GM10248 (cell line): ENCODE data around the gene MYH1.
"Not testable (repeated sequence)": the region's sequence is repeated elsewhere in the genome, so short reads cannot be mapped to it uniquely, and the experiment has no call there.

Source experiments
- CTCF ChIA-PET: fragments of 300-600 bp; sonication (Branson Sonifier 250); formaldehyde crosslinking; extraction: SDS; loops from one replicate; lab custom pipeline; 2021; ENCODE audit warnings: antibody characterized with exemption; lab: Yijun Ruan, JAX
- POLR2A ChIA-PET: fragments of 350-650 bp; sonication (Branson Sonifier 250); formaldehyde crosslinking; extraction: SDS; loops from one replicate; lab custom pipeline; 2020; ENCODE audit warnings: antibody characterized with exemption; lab: Yijun Ruan, JAX
- DNase-seq: peaks from one replicate; pipeline ENCODE4 v3.0.0; 2012; ENCODE audit errors: extremely low spot score
- TF ChIP-seq, protein P1 (sequence below): IDR thresholded peaks from 2 replicates; pipeline ENCODE4 v1.5.1; 2012; ENCODE audit warnings: mild to moderate bottlenecking, low read depth; ENCODE audit errors: extremely low read depth, missing control alignments, control extremely low read depth

Gene MYH1

DNA sequence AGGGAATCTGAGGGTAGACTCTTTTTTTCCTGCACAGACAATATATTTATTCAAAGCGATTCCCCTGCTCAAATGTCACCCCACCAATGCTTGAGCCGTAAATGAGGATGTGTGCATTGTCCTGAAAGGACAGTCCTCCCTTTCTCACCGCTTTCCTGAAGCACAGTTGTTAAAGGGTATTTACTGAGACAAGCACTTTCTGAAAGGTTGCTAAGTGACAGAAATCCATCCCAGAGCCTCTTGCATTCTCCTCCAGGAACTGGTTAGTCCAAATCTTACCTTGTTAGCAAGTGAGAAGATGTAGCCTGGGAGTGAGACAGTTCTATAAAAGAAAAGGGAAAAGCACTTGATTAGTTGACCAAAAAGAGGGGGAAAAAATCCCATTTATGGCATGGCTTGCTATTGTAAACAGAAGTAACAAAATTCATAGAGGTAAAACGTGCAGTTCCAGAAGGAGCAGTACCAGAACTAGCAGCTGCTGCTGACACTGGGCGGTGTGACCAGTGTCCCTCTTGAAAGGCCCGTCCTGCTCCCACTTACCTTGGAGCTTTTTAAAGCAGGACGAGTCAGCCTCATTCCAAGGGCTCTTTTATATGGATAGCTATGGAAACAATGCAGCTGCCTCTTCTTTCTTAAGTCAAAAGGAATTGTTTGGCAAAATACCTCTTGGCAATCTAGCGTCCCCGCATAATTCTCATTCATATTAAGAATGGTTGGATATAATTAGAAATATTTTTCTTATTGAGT lies 30.9 kb upstream of the MYH1 start, which contains the start of gene MYH2:
Gene MYH2, minus strand, starts transcription at position 563 of the 747 bp plus-strand sequence. CDS start 1,738 bp downstream, outside the sequence.
- POLR2A ChIA-PET, result no interaction called here
- no peak for DNase-seq
- TF ChIP-seq, protein P1, sequence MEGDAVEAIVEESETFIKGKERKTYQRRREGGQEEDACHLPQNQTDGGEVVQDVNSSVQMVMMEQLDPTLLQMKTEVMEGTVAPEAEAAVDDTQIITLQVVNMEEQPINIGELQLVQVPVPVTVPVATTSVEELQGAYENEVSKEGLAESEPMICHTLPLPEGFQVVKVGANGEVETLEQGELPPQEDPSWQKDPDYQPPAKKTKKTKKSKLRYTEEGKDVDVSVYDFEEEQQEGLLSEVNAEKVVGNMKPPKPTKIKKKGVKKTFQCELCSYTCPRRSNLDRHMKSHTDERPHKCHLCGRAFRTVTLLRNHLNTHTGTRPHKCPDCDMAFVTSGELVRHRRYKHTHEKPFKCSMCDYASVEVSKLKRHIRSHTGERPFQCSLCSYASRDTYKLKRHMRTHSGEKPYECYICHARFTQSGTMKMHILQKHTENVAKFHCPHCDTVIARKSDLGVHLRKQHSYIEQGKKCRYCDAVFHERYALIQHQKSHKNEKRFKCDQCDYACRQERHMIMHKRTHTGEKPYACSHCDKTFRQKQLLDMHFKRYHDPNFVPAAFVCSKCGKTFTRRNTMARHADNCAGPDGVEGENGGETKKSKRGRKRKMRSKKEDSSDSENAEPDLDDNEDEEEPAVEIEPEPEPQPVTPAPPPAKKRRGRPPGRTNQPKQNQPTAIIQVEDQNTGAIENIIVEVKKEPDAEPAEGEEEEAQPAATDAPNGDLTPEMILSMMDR, result no peak
- CTCF ChIA-PET, result no interaction called here

DNA sequence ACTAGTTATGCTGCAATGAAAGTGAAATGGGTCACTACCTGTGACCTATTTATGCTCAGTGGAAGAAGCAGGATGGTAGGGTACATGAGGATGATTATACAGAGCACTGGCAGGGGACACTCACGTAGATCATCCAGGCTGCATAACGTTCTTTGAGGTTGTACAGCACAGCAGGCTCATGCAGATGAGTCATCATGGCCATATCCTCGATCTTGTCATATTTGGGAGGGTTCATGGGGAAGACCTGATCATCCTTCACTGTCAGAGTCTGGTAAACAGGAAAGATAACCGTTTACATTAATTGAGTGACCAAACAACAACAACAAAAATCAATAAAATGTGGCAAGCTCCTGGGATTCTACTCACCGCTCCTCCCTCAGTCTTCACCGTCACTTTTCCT lies 29.0 kb upstream of the MYH1 start:
- ChIA-PET CTCF (no interaction called here), POLR2A (no interaction called here)
- TF ChIP-seq, protein P1, result no peak
- no peak for DNase-seq

DNA sequence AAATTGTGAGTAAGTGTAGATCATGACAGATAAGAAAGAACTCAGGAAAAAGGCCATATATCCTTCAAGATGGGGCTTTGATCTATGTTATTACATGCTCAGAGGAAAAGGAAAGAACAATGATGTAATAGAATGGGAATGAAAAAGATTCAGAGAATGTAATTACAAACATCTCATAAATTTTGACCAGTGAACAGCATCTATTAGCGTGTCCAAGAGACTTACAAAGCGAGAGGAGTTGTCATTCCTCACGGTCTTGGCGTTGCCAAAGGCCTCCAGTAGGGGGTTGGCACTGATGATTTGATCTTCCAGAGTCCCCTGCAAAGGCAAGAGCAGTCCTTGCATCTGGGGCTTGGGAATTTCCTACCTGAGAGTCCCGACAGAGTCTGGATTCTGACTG lies 25.1 kb upstream of the MYH1 start:
- POLR2A ChIA-PET, CTCF ChIA-PET, DNase-seq: not testable (repeated sequence)

DNA sequence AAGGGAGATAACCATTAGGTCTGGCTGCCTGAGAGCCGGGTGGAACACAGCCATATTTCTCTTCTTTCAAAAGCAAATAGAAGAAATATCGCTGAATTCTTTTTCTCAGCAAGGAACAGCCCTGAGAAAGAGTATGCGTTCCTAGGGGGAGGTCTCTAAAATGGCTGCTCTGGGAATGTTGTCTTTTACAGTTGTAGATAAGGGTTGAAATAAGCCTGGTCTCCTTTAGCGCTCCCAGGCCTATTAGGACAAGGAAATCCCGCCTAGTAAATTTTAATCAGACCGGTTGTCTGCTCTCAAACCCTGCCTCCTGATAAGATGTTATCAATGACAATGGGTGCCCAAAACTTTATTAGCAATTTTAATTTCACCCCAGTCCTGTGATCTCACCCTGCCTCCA lies 22.8 kb upstream of the MYH1 start:
- DNase-seq, POLR2A ChIA-PET, CTCF ChIA-PET: not testable (repeated sequence)

DNA sequence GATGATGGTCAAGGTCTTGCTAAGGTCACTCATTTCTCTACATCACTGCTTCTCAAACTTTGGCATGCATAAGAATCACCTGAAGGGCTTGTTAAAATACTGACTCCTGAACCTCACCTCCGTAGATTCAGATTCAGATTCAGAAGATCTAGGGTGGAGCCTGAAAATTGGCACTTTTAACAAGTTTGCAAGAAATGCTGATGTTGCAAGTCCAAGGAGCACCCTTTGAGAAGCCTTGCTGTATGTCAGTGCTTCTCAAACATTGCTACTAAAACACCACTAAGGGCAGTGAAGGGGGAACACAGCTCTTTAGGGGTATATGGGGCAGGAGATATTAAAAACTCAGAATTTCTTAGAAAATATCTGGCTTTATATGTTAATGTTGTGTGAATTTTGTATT lies 13.7 kb upstream of the MYH1 start:
- TF ChIP-seq, protein P1, result no peak
- POLR2A ChIA-PET, result no interaction called here
- no peak for DNase-seq
- CTCF ChIA-PET, result interaction anchor here (1.7 kb wide), 1 partner anchor 12 kb away, joined by 6 read pairs; no protein-coding TSS in a partner anchor

DNA sequence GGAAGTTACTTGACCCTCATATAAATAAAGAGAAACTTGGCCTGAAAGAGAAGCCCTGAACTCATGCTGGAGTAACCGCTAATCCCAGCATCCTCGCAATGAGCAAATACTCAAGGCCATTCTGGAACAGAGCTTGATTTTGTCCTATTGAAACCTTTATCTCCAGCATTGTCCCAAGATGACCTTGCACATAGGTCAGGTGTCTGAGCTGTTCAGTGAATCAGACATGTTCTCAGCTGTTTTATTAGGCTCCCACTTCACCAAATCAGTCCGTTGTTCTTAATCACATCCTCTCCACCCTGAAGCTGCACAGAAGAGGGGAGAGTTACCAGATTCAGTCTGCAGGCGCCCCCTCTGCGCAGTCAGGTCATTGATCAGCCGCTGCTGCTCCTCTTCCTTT lies 9.1 kb upstream of the MYH1 start:
- CTCF ChIA-PET, result interaction anchor here (0.8 to 1.5 kb wide), 4 partner anchors 9 to 13 kb away, joined by 3 to 5 read pairs (median 3); partner anchors contain the start of gene MYH1
- POLR2A ChIA-PET, result no interaction called here
- DNase-seq, result no peak
- TF ChIP-seq, protein P1, result no peak

DNA sequence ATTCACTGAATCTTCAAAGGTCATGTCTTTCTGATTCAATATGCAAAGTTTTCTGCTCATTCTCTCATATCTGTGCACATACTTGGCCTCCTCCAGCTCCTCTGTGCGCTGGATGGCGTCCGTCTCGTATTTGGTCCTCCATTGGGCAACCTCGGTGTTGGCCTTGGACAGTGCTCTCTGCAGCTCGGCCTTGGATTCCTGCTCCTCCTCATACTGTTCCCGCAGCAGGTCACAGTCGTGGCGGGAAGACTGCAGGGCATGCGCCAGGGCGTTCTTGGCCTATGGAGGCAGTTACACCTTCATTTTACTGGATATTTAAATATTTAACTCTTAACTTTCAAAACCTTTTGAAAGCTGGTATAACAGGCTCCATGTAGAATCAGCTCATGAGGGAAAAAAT lies 8.2 kb upstream of the MYH1 start:
- POLR2A ChIA-PET, result no interaction called here
- TF ChIP-seq, protein P1, result no peak
- CTCF ChIA-PET, result interaction anchor here (1.2 to 1.3 kb wide), 2 partner anchors 10 to 12 kb away, joined by 3 read pairs; no protein-coding TSS in a partner anchor
- no peak for DNase-seq

DNA sequence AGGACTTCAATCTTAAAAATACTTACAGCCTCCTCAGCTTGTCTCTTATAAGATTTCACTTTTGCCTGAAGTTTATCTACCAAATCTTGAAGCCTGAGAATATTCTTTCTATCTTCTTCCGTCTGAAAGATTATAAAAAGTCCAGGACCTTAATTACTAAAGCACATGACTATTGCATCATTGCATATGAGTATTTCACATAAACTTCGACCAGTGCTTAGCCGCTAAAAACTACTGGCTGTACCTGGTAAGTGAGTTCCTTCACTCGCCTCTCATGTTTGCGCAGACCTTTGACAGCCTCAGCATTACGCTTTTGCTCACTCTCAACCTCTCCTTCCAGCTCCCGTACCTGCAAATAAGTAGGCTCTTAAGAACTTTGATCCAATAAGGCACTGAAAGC lies 4.7 kb upstream of the MYH1 start:
- TF ChIP-seq, protein P1, result no peak
- POLR2A ChIA-PET, result no interaction called here
- DNase-seq, result no peak
- CTCF ChIA-PET, result no interaction called here
